AG04450 (cell line): ENCODE measurements around the gene PPP1R37. TPM values are rescaled to one million over a fixed set of nuclear protein-coding genes. Genes with fewer than 3 reads are reported as not detected.

ENCODE experiments used
- CTCF ChIA-PET: fragments of 300-600, 350-600 bp; formaldehyde crosslinking; extraction: SDS; loops from one replicate; lab custom pipeline; 2022; ENCODE audit warnings: antibody characterized with exemption, inconsistent platforms; lab: Charles Lee
- POLR2A ChIA-PET: fragments of 350-600 bp; formaldehyde crosslinking; extraction: SDS; loops from one replicate; lab custom pipeline; 2021; ENCODE audit warnings: antibody characterized with exemption, inconsistent platforms; lab: Yijun Ruan, JAX
- DNase-seq: peaks from one replicate; pipeline ENCODE4 v3.0.0-alpha.2; 2011; ENCODE audit warnings: low read depth, low spot score
- H3K27ac ChIP-seq: one replicate; pipeline ENCODE4 v1.5.1; 2012; ENCODE audit warnings: low read depth, low read length, control low read depth
- H3K27me3 ChIP-seq: one replicate; pipeline ENCODE4 v1.6.0; 2012; ENCODE audit warnings: low read length; ENCODE audit not compliant: control insufficient read depth, insufficient read depth
- H3K4me3 ChIP-seq: 2 replicates; pipeline ENCODE4 v1.5.1; 2011; ENCODE audit warnings: mild to moderate bottlenecking, low read depth, low read length, control low read depth
- H3K9me3 ChIP-seq: 2 replicates; pipeline ENCODE4 v1.5.1; 2012; ENCODE audit warnings: low read length; ENCODE audit not compliant: control insufficient read depth, insufficient read depth
- CTCF ChIP-seq: IDR thresholded peaks from 2 replicates; pipeline ENCODE4 v1.5.1; 2011; ENCODE audit warnings: low read depth, low read length, control low read depth, inconsistent platforms
- polyA plus RNA-seq: library from polyadenylated mRNA; depleted of rRNA; stranded (reverse); fragments of >200 nt; gene quantifications from 2 replicates; pipeline ENCODE4 v1.2.3, GENCODE V29; 2011

PPP1R37 gene
- polyA plus RNA-seq, 1 experiment: 8.6 TPM

DNA sequence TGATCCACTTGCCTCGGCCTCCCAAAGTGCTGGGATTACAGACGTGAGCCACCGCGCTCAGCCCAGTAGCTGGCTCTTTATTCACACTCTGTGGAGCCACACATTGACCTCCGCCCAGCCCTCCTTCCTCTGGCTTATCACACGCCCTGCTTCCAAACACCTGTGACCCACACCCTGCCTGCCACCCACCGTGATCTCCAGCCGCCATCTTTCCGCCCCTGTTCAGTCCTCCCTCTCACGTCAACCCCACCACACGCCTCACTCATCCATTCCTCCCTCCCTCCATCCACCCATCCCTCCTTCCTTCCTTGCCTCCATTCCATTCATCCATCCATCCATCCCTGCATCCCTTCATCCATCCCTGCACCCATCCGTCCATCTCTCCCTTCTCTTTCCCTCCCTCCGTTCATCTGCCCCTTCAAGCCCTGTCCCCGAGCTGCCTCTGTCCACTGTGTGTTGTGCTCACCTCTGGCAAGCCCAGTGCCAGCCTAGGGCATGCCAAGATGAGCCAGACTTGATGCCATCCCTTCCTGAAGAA is 34.3 kb upstream of the PPP1R37 start:
- no peak for DNase-seq
- Histone ChIP-seq H3K27me3 (no peaks in the 10 kb centered on the region), H3K4me3 (no peak overlapping the region), H3K9me3 (no peaks in the 10 kb centered on the region), H3K27ac (peak overlapping the region; percentile 11)
- ChIA-PET CTCF (interaction anchor here (1.1 to 1.7 kb wide), 7 partner anchors 13 to 75 kb away, joined by 3 to 9 read pairs (median 5); partner anchors contain the start of gene ZNF296), POLR2A (interaction anchor here (1.1 kb wide), 1 partner anchor 19 kb away, joined by 3 read pairs; no protein-coding TSS in a partner anchor)
- TF ChIP-seq CTCF: no peak

DNA sequence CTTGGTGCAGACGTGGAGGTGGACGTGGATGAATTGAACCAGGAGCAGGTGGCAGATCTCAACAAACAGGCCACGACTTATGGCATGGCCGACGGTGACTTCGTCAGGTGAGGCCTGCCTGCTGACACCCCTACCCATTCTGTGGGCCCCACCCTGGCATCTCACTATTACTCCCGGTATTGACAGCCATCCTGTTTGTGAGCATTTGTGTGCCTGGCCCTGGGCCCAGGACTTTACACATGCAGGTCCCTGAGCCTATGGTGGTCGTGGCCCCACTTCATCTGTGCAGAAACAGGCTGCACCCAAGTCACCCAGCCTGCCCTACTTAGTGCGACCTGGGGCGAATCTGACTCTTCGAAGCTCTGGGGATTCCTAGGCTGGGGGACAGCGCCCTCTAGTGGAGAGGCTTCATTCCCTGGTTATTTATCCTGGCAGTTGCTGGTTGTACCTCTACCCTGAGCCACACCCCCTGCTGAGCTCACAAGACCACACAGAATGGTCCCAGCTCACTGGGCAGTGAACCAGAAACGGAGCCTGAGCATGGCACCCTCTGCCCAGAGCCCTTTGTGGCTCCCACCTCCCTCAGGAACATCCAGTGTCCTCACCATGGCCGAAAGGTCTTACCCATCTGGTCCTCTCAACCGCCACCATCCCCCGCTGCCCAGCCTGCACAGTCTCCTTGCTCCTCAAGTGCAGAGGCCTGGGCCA is 33.6 kb upstream of the PPP1R37 start:
- Histone ChIP-seq H3K4me3 (no peak overlapping the region), H3K27me3 (no peaks in the 10 kb centered on the region), H3K27ac (peak overlapping the region; percentile 11), H3K9me3 (no peaks in the 10 kb centered on the region)
- DNase-seq: peak; percentile 15
- POLR2A ChIA-PET: interaction anchor here (0.7 to 1.1 kb wide), 2 partner anchors 10 to 19 kb away, joined by 3 read pairs; no protein-coding TSS in a partner anchor
- peak; percentile 86 for TF ChIP-seq CTCF
- CTCF ChIA-PET: interaction anchor here (0.5 to 2.7 kb wide), 24 partner anchors 9 to 280 kb away, joined by 3 to 27 read pairs (median 5); partner anchors contain the start of genes CLASRP and ZNF296

DNA sequence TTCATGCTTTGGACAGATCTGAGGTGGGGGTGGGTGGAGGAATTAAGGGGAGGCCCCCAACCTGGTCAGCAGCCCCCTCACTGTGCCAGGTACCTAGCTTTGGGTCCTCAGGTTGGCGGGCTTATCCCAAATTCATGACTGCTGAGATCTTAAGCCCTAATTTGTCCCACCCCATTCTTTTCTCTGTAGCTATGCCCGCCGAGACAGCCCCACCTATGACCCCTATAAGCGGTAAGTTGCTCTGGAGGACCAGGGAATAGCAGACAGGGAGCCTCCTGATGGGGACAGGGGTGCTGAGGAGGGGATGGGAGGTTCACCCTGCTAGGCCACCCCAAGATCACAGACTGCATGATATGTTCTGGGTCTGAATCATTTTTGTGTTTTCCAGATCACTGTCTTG is 31.0 kb upstream of the PPP1R37 start:
- Histone ChIP-seq H3K4me3 (no peak overlapping the region), H3K27me3 (no peaks in the 10 kb centered on the region), H3K9me3 (no peaks in the 10 kb centered on the region; the same call in 1 of the 2 replicates), H3K27ac (no peak overlapping the region)
- ChIA-PET CTCF (interaction anchor here (1.1 to 1.2 kb wide), 2 partner anchors 15 to 277 kb away, joined by 3 to 4 read pairs; no protein-coding TSS in a partner anchor), POLR2A (no interaction called here)
- TF ChIP-seq CTCF: no peak
- DNase-seq: no peak

GRCh38 chr19:45063851-45064801 is 28.9 kb upstream of the PPP1R37 start:
- TF ChIP-seq CTCF: no peak
- POLR2A ChIA-PET: no interaction called here
- Histone ChIP-seq H3K27ac (no peak overlapping the region), H3K9me3 (no peaks in the 10 kb centered on the region; the same call in 1 of the 2 replicates), H3K4me3 (no peak overlapping the region), H3K27me3 (no peaks in the 10 kb centered on the region)
- CTCF ChIA-PET: no interaction called here
- no peak for DNase-seq
